HG03442 (cell line): ENCODE results near the gene PRPSAP2.
A peak's percentile ranks its signal among the peaks of the same experiment; 100 is the strongest.
"Not testable (repeated sequence)": the region's sequence is repeated elsewhere in the genome, so short reads cannot be mapped to it uniquely, and the experiment has no call there.

Experiments
- ATAC-seq: cut with Tn5 transposase; IDR thresholded peaks from one replicate; pipeline ENCODE4 v1.9.1; 2021; ENCODE audit warnings: mild to moderate bottlenecking, moderate library complexity; ENCODE audit not compliant: unreplicated experiment

PRPSAP2 gene

DNA sequence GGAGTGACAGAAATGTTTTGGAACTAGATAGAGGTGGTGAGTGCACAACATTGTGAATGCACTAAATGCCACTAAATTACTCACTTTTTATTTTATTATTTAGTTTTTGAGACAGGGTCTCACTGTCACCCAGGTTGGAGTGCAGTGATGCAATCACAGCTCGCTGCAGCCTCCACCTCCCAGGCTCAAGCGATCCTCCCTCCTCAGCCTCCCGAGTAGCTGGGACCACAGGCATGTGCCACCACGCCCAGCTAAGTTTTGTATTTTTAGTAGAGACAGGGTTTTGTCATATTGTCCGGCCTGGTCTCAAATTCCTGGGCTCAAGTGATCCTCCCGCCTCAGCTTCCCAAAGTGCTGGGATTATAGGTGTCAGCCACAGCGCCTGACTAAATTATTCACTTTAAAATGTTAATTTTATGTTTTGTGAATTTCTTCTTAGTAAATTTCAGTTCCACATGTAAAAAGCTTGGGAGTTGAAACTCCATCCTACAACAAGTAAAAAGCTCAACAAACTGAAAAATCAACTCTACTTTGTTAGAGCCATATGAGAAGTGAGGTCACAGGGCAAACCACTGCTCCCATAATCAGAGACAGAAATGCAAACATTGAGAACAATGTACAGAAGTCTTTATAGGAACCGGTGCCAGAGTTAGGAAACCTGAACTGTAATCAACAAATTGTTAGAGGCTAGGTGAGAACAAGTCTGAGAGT is 80.2 kb downstream of the PRPSAP2 start:
- no peak for ATAC-seq

DNA sequence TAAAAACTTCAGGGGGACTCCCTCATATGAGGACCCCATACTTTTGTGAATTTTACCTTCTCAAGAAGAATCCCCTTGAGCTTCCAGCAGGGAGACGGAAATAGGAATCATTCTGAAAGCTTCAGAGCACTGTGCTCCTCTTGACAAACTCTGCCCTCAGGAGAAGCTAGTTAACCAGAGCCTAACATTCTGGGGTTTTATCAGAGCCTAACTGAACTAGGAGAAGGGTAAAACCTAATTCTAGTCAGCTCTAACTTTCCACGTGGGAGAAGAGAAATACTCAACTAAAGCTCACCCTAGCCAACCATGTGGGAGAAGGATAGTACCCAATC is 80.7 kb downstream of the PRPSAP2 start:
- ATAC-seq: no peak

DNA sequence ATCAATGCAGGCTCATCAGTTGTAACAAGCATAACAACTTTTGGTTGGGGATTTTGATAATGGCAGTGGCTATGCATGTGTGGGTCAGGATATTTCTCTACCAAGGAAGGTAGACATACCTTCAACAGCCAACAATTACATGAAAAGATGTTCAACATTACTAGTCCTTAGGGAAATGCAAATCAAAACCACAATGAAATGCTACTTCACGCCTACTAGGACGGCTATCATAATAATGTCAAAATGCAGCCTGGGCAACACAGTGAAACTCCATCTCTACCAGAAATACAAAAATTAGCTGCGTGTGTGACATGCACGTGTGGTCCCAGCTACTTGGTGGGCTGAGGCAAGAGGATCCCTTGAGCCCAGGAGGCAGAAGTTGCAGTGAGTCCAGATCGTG is 86.7 kb downstream of the PRPSAP2 start:
- no peak for ATAC-seq

DNA sequence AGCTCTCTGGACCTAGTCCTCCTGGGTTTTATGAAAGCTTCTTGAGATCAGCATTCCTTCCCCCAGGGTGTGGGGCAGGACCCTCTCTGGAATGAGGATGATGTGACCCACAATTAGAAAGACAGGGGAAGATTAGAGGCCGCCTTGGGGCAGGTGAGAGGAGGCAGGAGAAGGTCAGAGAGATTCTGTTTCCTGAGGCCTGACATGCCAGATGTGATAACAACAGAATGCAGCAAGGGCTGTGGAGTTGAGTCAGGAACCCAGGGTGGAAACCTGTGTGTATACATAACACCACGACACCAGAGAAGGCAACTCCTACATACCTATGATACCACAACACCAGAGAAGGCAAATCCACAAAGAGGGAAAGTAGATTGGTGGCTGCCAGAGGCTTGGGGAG is 88.6 kb downstream of the PRPSAP2 start:
- no peak for ATAC-seq

DNA sequence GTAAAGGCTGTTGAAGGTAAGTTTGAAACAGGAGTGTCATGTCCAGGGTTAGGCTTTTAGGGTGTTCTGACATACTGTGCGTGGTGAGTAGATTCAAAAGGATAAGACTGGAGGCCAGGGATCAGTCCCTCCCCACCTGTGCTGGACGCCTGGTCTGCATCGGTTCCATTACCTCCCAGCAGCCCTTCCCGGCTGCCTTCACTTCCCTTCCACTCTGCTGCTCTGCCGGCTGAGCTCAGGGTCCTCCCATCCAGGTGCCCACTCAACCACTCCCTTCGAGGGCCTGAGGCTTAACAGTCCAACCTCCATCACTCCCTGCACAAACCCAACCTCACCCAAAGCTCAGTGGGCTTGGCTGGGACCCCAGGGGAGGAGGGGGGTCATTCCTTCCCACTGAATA is 89.9 kb downstream of the PRPSAP2 start:
- no peak for ATAC-seq

DNA sequence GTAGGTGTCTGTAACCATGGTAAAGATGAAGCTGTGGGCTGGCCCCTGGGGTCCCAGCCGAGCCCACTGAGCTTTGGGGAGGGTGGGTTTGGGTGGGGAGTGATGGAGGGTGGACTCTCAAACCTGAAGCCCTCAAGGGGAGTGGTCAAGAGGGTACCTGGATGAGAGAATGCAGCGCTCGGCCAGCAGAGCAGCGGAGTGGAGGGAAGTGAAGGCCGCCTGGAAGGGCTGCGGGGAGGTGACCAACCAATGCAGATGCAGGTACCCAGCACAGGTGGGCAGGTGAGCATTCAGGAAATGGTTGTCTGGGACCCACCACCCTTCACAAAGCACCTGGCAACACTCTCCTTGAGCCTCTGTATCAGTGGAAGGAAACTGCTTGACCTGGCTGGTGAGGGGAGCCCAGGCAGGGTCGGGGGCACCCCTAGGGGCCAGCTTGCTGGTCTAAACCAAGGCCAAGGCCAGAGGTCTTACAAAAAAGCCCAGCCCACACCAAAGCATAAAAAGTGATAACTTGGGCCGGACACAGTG is 90.6 kb downstream of the PRPSAP2 start:
- no peak for ATAC-seq

DNA sequence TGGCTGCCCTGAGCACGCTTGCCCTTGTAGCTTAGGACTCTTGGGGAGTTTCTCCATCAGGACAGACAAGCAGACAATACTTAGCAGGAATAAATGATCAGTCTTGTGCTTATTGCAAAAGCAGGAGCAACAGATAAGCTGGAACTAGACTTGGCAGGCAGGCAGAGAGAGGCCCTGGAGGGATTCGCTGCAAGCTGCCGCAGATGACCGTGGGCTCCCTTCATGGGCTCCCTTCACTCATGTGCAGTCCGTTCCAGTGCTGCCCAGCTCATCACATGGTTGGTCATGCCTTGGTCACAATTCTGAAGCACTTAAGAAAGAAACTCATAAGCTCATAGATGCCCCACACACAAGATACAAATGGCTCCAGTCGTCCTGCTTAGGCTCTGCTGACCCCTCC is 91.6 kb downstream of the PRPSAP2 start:
- no peak for ATAC-seq

DNA sequence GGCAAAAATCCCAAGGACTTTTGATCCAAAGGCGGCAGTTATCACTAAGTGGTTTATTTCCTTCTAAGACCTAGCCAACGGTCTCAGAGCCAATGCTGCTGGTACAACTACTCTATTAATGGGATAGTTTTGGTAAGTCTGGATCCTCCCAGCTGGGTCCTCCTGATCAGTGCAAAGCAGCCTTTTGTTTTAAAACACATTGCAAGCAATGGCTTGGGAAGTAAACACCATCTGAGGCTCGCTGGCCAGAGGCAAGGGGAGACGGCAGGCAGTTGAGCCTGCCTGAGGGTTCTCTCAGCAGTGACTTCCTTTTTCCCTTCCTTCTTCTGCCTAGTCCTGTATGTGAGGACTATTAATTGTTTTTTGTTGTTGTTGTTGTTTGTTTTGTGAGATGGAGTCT is 92.4 kb downstream of the PRPSAP2 start:
- ATAC-seq: no peak

DNA sequence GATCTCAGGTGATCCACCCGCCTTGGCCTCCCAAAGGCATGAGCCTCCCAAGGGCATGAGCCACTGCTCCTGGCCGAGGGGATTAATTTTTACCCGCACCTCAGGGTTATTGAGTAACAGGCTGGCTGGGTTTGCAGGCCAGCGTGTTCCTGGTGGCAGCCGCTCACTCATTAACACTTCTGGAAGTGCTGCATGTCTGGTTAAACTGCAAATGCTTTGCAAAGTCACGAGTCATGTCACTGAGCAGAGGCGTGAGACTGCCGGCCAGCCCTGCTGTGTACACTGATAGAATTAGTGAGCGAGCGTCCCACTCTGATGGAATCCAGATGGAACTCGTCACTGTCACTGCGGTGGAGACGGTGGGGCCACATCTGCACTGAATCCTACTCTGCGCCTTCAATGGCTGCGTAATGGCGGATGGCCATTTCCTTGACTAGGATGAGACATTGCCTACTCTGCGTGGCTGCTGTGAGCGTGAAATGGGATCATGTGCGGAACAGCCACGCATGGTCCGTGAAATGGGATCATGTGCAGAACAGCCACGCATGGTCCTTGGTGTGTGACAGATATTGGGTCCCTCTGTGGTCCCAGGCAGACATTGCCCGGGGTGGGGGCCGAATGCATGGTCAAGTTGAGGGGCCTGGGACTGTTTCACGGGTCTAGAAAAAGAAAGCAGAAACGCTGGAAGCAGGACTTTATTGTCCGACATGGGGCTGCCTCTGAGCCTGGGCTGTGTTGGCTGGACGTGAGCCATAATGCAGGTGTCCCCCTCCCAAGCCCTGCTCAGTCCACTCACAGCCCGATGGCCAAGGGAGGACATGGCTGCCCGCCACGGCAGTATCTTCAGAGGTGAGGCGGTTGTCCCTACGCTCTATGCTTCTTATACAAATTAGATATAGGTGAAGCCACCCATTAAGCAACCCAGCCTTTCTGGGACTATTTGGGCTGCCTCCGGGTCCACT is 93.3 kb downstream of the PRPSAP2 start:
- ATAC-seq: no peak

DNA sequence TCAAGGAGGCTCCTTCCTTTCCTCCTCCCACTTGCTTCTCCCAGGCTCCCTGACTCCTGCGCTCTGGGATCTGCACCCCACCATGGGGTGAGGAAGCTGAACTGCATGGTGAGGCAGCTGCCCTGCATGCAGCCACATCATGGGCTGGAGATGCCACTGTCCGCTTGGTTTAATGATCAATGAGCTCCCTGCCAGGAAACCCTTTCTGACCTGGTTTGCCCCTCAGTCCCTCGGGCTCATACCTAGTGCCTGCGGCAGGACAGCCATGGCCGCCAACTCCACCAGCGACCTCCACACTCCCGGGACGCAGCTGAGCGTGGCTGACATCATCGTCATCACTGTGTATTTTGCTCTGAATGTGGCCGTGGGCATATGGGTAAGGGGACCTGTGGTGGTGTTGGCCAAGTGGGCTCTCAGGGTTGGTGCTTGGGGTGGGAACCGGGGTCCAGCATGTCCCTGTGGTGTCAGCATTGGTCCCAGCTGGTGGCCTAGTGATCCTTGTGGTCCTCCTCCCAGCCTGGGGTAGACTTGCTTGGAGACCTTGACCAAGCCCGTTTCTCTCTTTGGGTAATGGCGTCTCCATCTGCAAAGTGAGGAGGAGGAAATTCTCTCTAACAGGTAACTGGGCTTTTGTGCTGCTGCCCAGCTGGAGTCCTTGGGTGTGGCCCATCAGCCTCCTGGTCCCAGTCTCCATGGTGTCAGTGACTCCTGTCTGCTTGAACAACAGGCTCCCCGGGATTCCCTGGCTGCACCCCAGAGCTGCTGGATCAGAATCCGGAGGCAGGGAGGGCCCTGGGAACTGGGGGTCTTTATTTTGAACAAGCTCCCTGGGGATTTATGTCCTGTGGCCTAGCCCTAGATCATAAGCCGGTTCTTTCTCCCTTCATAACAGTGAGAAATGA is 94.3 kb downstream of the PRPSAP2 start, which contains the start of gene SLC5A10:
Gene SLC5A10, plus strand, starts transcription at position 225 of the 902 bp plus-strand sequence. Its CDS starts 41 bp downstream, at position 266.
- ATAC-seq: no peak

DNA sequence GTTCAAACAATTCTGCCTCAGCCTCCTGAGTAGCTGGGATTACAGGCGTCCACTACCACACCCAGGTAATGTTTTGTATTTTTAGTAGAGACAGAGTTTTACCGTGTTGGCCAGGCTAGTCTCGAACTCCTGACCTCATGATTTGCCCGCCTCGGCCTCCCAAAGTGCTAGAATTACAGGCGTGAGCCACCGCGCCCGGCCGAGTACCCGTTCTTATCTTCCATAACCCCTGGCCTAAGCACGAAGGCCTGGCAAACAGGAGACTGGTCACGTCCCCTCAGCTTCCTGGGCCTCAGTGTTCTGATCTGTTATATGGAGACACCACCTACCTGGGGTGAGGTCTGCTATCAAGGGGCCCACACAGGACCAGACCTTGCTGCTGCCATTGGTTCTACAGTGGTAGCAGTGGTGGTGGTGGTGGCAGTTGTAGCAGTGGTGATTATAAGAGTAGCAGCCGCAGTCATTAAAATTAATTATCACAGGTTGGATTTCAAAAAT is 95.3 kb downstream of the PRPSAP2 start:
- no peak for ATAC-seq

DNA sequence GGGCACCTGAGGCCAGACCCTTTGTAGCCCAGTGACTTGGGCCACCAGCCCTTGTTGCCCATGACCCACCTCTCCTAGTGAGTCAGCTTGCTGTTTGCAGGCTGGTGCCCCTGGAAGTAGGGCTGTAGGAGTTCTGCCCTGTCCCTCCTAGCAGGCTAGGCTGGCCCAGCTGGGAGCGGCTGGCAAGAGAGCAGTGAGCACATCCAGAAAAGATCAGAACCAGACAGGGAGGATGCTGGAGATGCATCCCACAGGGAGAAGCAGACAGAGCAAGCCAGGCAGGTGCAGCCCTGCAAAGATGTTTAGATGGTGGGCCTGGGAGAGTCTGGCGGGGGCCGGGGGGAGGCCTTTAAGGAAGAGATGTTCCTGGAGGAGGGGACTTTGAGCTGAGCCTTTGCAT is 96.4 kb downstream of the PRPSAP2 start:
- no peak for ATAC-seq

DNA sequence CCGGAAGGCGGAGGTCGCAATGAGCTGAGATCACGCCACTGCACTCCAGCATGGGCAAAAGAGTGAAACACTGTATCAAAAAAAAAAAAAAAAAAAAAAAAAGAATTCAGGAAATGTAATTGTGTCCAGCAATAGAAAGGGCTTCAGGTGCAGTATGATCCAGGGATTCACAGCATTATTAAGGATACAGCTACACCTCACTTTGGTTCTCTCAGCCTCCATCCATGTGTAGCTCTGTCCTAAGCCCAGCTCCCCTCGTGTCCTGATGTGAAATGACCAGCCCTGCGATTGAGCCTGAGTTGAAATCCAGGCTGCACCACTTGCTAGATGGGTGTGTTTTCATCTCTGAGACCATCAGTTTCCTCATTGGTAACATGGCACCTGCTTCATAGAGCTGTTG is 97.1 kb downstream of the PRPSAP2 start:
- ATAC-seq: no peak

DNA sequence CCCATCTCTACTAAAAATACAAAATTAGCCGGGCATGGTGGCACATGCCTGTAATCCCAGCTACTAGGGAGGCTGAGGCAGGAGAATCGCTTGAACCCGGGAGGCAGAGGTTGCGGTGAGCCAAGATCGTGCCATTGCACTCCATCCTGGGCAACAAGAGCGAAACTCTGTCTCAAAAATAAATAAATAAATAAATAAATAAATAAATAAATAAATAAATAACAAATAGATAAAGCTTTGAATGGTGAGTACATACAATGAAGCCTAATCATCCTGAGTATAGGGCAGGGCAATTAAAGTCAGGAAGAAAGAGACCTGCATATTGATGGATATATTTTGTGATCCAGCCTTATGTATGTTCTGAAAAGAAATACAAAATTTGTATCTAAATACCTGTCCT is 98.1 kb downstream of the PRPSAP2 start:
- ATAC-seq: not testable (repeated sequence)

DNA sequence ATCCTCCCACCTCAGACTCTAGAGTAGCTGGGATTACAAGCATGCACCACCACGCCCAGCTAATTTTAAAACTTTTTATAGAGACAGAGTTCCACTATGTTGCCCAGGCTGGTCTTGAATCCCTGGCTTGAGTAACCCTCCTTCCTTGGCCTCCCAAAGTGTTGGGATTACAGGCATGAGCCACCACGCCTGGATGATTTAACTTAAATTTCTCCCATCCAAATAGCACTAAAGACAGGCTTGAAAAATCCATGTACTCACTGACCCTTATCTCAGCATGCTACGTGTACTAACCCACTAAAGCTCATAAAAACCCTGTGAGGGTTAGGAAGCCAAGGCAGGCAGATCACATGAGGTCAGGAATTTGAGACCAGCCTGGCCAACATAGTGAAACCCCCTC is 98.7 kb downstream of the PRPSAP2 start:
- ATAC-seq: no peak

DNA sequence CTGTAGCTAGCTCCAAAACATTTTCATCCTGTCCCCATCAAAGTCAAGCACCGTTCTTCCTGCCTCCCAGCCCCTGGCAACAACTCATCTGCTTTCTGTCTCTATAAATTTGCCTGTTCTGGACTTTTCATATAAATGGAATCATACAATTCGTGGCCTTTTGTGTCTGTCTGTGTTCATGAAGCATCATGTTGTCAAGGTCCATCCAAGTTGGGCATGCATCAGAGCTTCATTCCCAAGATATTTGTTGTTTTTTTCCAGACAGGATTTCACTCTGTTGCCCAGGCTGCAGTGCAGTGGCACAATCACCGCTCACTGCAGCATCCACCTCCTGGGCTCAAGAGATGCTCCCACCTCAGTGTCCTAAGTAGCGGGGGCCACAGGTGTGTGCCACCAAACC is 99.9 kb downstream of the PRPSAP2 start:
- no peak for ATAC-seq

DNA sequence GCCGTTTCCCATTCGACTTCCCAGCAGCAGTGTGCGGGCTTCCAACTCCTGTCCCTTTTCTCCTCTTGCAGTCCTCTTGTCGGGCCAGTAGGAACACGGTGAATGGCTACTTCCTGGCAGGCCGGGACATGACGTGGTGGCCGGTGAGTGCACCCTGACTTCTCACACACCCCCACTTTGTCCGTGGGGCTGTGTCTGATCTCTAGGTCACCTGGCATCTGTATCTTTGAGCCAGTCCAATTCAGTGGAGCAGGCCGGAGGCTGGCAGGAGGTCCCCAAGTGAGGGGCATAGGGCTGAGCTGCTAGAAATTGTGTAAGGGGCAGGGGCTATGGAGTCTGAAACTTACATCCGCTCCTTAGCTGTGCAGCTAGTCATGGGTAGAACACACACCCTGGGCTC is 100.7 kb downstream of the PRPSAP2 start:
- ATAC-seq: no peak

DNA sequence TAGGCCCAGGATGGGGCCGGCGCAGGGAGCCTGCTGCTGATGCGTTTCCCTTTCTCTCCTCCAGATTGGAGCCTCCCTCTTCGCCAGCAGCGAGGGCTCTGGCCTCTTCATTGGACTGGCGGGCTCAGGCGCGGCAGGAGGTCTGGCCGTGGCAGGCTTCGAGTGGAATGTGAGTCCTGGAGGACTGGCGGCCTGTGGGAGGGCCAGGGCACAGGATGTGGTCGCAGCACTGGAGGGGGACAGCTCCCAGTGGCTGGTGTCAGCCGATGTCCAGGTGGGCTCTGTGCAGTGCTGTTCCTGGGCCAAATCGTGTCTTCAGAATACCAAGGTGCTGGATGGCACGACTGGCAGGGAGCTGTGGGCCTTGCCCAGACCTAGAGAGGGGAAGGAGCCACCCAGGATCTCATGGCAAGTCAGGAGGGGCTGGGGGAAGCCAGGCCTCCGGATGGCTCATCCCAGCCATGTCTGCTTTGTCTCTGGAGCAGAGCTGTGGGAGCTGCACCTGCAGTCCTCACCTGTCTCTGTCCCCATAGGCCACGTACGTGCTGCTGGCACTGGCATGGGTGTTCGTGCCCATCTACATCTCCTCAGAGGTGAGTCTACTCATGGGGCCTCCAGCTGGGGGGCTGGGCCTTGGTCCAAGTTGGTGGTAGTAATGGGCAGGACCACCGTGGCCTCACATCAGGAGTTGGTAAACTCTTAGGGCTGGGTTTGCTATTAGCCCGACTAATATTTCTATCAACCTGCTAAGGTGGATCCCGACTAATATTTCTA is 101.3 kb downstream of the PRPSAP2 start:
- no peak for ATAC-seq

DNA sequence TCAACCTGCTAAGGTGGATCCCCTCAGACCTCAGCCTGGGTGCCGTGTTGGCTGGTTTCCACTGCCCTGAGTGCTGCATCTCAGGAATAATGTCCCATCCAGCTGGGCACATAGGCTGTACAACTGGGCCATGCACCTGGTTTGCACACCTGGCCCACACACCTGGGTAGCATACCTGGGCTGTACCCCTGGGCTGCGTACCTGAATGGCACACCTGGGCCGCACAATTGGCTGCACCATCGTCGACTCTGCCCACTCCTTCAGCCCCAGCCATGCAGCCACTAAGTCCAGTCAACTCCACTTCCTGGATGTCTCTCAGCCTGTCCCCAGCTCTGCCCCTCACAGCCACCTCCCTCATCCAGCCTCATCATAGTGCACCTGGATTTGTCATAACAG is 101.9 kb downstream of the PRPSAP2 start:
- no peak for ATAC-seq

DNA sequence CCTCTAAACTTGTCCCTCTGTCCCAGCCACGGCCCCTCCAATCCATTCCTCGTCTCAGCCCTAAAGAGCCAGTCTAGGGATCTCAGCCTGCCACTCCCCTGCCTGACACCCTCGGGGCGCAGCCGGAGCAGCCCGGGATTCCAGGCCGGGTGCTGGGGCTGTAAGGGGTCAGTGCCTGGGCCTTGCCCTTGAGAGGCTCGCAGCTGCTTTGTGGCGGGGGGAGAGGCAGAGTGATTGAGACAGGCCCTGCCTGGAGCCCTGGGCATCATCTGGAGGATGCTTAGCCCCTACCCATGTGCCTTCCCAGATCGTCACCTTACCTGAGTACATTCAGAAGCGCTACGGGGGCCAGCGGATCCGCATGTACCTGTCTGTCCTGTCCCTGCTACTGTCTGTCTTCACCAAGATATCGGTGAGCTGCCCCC is 102.3 kb downstream of the PRPSAP2 start:
- peak; percentile 15 for ATAC-seq
